LNCAP (cell line): ENCODE data around the gene CAP1.
A peak's percentile ranks its signal among the peaks of the same experiment; 100 is the strongest.

Experiments used
- CTCF ChIP-seq: fragments of 450-650 bp; IDR thresholded peaks from 2 replicates; pipeline ENCODE4 v1.5.1; 2017; ENCODE audit warnings: mild to moderate bottlenecking

CAP1 gene

GRCh38 chr1:40023379-40023944, 17.1 kb upstream of the CAP1 start:
- TF ChIP-seq CTCF: no peak

DNA sequence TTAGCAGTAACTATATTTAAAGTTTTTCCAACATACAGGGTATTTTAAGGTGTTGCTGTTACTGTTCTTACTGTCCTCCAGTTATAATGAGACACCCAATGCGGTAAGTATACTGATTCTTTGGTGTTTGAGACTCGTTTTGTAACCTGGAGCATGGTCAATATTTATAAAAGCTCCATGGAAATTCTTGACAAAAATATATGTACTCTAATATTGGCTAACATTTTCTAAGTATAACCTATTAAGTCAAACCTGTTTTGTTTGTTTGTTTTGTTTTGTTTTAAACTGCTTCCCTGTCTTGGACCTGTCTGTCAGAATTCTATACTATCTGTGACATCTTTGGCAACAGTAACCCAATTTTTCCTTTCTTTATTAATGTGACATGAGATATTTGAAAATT, 15.9 kb upstream of the CAP1 start:
- no peak for TF ChIP-seq CTCF

DNA sequence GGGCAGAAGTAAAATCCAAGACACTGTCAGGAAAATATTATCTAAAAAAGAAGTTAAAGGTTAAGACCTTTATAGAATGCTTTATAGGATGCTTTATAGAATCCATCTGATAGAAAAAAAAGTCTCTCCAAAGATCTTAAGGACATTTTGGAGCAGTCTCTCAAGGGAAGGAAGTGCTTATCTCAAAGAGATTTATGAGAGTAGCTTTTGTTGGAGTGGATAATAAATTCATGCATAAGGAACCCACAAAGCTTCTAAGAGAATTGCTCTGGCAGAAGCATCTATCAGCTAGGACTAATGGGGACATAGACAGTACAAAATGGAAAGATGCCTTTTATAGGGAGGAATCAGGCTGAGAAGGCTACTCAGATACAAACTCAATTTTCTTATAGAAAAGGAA, 12.9 kb upstream of the CAP1 start:
- TF ChIP-seq CTCF: no peak

GRCh38 chr1:40029608-40030007, 10.9 kb upstream of the CAP1 start:
- no peak for TF ChIP-seq CTCF

DNA sequence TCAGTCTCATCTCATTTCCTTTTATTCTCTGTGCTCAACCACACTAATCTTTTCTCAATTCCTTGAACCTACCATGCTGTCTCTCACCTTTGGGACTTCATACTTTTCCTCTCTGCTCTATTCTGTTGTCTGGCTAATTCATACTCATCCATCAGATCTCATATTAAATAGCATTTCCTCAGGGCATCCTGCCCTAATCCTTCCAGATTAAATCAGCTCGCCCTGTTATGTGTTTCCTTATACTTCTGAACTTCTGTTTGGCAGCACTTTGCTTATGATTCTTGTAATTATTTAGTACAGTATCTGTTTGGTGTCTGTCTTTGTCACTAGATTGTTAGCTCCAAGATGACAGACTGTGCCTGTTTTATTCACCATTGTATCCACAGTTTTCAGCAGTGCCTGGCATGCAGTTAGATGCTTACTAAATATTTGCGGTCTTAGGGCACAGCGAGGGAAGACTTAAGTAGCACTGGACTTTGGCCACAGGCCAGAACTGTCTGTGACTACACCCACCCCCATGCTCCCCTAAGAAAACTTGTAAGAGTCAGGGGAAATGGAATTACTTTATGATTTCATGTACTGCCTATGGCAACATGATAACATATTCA, 9.9 kb upstream of the CAP1 start:
- TF ChIP-seq CTCF: no peak

DNA sequence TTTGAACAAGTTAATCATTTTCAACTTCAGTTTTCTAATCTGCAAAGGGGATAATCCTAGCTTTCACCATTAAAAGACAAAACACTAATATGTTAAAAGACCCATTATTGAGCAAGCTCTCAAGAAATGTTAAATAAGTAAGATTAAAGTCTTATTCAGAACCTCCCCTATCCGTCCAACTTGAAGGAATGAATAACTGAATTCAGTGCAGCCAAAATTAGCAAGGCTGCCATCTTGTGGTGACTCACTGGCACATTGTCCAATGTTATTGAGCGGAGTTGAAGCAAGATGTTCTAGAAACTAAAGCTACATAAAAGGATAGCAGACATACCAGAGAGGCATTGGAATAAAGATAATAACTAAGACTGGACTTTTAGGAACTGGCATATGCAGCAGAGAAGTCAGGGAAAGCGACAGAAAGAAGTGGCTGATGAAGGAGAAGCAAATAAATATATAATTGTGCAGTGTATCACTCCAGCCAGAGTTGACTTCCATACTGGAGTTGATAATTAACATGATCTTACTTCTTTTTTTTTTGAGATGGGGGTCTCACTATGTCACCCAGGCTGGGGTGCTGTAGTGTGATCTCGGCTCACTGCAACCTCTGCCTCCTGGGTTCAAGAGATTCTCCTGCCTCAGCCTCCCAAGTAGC, 8.2 kb upstream of the CAP1 start:
- peak; percentile 89 for TF ChIP-seq CTCF

DNA sequence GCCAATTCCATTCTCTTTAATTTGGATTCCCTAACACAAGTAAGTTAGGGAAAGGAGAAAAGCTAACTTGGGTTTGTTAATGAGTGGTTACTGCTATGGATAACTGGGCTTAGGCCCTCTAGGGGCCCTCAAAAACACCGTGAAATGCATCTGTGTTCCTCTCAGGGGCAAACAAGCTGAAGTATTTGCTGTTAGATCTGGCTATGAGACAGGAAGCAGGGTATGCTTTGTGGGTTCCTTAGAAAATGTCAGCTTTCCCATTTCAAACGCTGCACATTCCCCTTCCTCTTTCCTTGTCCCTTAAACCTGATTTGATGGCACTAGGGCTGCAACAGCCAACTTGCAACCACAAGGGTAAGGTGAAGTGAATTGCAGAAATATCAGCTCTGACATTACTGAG, 5.7 kb upstream of the CAP1 start:
- TF ChIP-seq CTCF: no peak
